ENCODE measurements around the gene PLCXD3. TPM values are rescaled to one million over a fixed set of nuclear protein-coding genes. Genes with fewer than 3 reads are reported as not detected.

The PLCXD3 gene
- total and polyA plus RNA-seq, 2 donors from 2014 or later, result 5.1 to 11.7 TPM

- Histone ChIP-seq H3K4me1 (ENCODE audit: control insufficient read depth in 2 of 3, insufficient read depth in 2 of 3, low read depth in 1 of 3, low read length in 3 of 3) (no peaks in the 10 kb centered on the region), H3K4me3 (ENCODE audit: low read length in 3 of 3) (no peak overlapping the region), H3K36me3 (ENCODE audit: control insufficient read depth in 2 of 3, insufficient read depth in 3 of 3, low read length in 3 of 3) (no peaks in the 10 kb centered on the region), H3K9me3 (ENCODE audit: control insufficient read depth in 2 of 3, insufficient read depth in 1 of 3, low read length in 3 of 3) (no peaks in the 10 kb centered on the region), H3K27ac (ENCODE audit: low read depth in 2 of 2, low read length in 2 of 2) (no peak overlapping the region), H3K9ac (ENCODE audit: low read length in 3 of 3) (no peak overlapping the region), H3K27me3 (ENCODE audit: control insufficient read depth, insufficient read depth, low read length) (no peaks in the 10 kb centered on the region)
- FAIRE-seq (no peak), DNase-seq (no peak)
- intact Hi-C loops (cut with DNase I), result no loop called here
- TF ChIP-seq CTCF (IDR thresholded peaks at IDR 0.05; ENCODE audit: borderline replicate concordance, extremely low read depth, insufficient read depth), result no peak
These were observed 162.8 kb downstream of the PLCXD3 start for GRCh38 chr5:41347569-41347968.

GRCh38 chr5:41346609-41347008, 163.8 kb downstream of the PLCXD3 start:
- intact Hi-C loops (cut with DNase I), result no loop called here
- DNase-seq (no peak), FAIRE-seq (no peak)
- no peaks in the 10 kb centered on the region for H3K4me1 ChIP-seq (ENCODE audit: control insufficient read depth in 2 of 3, insufficient read depth in 2 of 3, low read depth in 1 of 3, low read length in 3 of 3)
- TF ChIP-seq CTCF (IDR thresholded peaks at IDR 0.05; ENCODE audit: borderline replicate concordance, extremely low read depth, insufficient read depth), result no peak
- no peaks in the 10 kb centered on the region for H3K9me3 ChIP-seq (ENCODE audit: control insufficient read depth in 2 of 3, insufficient read depth in 1 of 3, low read length in 3 of 3)
- H3K36me3 ChIP-seq (ENCODE audit: control insufficient read depth in 2 of 3, insufficient read depth in 3 of 3, low read length in 3 of 3), result no peaks in the 10 kb centered on the region
- no peaks in the 10 kb centered on the region for H3K27me3 ChIP-seq (ENCODE audit: control insufficient read depth, insufficient read depth, low read length)
- H3K9ac ChIP-seq (ENCODE audit: low read length in 3 of 3), result no peak overlapping the region
- no peak overlapping the region for H3K27ac ChIP-seq (ENCODE audit: low read depth in 2 of 2, low read length in 2 of 2)
- no peak overlapping the region for H3K4me3 ChIP-seq (ENCODE audit: low read length in 3 of 3)

GRCh38 chr5:41345295-41345694, 165.1 kb downstream of the PLCXD3 start:
- H3K9ac ChIP-seq (ENCODE audit: low read length in 3 of 3), result no peak overlapping the region
- H3K36me3 ChIP-seq (ENCODE audit: control insufficient read depth in 2 of 3, insufficient read depth in 3 of 3, low read length in 3 of 3), result no peaks in the 10 kb centered on the region
- H3K4me1 ChIP-seq (ENCODE audit: control insufficient read depth in 2 of 3, insufficient read depth in 2 of 3, low read depth in 1 of 3, low read length in 3 of 3), result no peaks in the 10 kb centered on the region
- H3K4me3 ChIP-seq (ENCODE audit: low read length in 3 of 3), result no peak overlapping the region
- H3K27ac ChIP-seq (ENCODE audit: low read depth in 2 of 2, low read length in 2 of 2), result no peak overlapping the region
- DNase-seq (no peak), FAIRE-seq (no peak)
- intact Hi-C loops (cut with DNase I), result no loop called here
- no peaks in the 10 kb centered on the region for H3K9me3 ChIP-seq (ENCODE audit: control insufficient read depth in 2 of 3, insufficient read depth in 1 of 3, low read length in 3 of 3)
- no peak for TF ChIP-seq CTCF (IDR thresholded peaks at IDR 0.05; ENCODE audit: borderline replicate concordance, extremely low read depth, insufficient read depth)
- H3K27me3 ChIP-seq (ENCODE audit: control insufficient read depth, insufficient read depth, low read length), result no peaks in the 10 kb centered on the region

- intact Hi-C loops (cut with DNase I), result no loop called here
- FAIRE-seq, result no peak
These were observed 171.1 kb downstream of the PLCXD3 start for GRCh38 chr5:41339339-41339738.

More at GRCh38 chr5:41339339-41339738, 171.1 kb downstream of the PLCXD3 start:
- TF ChIP-seq CTCF (IDR thresholded peaks at IDR 0.05; ENCODE audit: borderline replicate concordance, extremely low read depth, insufficient read depth), result no peak
- no peaks in the 10 kb centered on the region for H3K36me3 ChIP-seq (ENCODE audit: control insufficient read depth in 2 of 3, insufficient read depth in 3 of 3, low read length in 3 of 3)
- no peak overlapping the region for H3K4me3 ChIP-seq (ENCODE audit: low read length in 3 of 3)
- H3K9me3 ChIP-seq (ENCODE audit: control insufficient read depth in 2 of 3, insufficient read depth in 1 of 3, low read length in 3 of 3), result no peaks in the 10 kb centered on the region
- no peak overlapping the region for H3K27ac ChIP-seq (ENCODE audit: low read depth in 2 of 2, low read length in 2 of 2)
- no peak overlapping the region for H3K9ac ChIP-seq (ENCODE audit: low read length in 3 of 3)
- no peak for DNase-seq
- H3K27me3 ChIP-seq (ENCODE audit: control insufficient read depth, insufficient read depth, low read length), result no peaks in the 10 kb centered on the region
- peaks cover 0 to 3% (median 0%) of the 10 kb centered on the region in 3 donors for H3K4me1 ChIP-seq (ENCODE audit: control insufficient read depth in 2 of 3, insufficient read depth in 2 of 3, low read depth in 1 of 3, low read length in 3 of 3)
